Measurements from ENCODE around the gene DLG5.

The DLG5 gene

GRCh38 chr10:77827366-77827765 is 99.2 kb downstream of the DLG5 start:
- no peak overlapping the region for H3K4me3 ChIP-seq (ENCODE audit: low read depth, low read length)
- TF ChIP-seq CTCF (IDR thresholded peaks at IDR 0.05; ENCODE audit: low read depth, low read length) = no peak

- no peak for TF ChIP-seq CTCF (IDR thresholded peaks at IDR 0.05; ENCODE audit: low read depth, low read length)
- no peak overlapping the region for H3K4me3 ChIP-seq (ENCODE audit: low read depth, low read length)
Measured at GRCh38 chr10:77825965-77826364, 100.6 kb downstream of the DLG5 start.

- H3K4me3 ChIP-seq (ENCODE audit: low read depth, low read length) = no peak overlapping the region
- TF ChIP-seq CTCF (IDR thresholded peaks at IDR 0.05; ENCODE audit: low read depth, low read length) = no peak
Measured at GRCh38 chr10:77824908-77825307, 101.6 kb downstream of the DLG5 start.

GRCh38 chr10:77823811-77824542 is 102.6 kb downstream of the DLG5 start:
- no peak for TF ChIP-seq CTCF (IDR thresholded peaks at IDR 0.05; ENCODE audit: low read depth, low read length)
- no peak overlapping the region for H3K4me3 ChIP-seq (ENCODE audit: low read depth, low read length)

- H3K4me3 ChIP-seq (ENCODE audit: low read depth, low read length) = no peak overlapping the region
- TF ChIP-seq CTCF (IDR thresholded peaks at IDR 0.05; ENCODE audit: low read depth, low read length) = no peak
Measured at GRCh38 chr10:77821551-77821950, 105.0 kb downstream of the DLG5 start.

GRCh38 chr10:77821036-77821435 is 105.5 kb downstream of the DLG5 start:
- no peak overlapping the region for H3K4me3 ChIP-seq (ENCODE audit: low read depth, low read length)
- no peak for TF ChIP-seq CTCF (IDR thresholded peaks at IDR 0.05; ENCODE audit: low read depth, low read length)

- TF ChIP-seq CTCF (IDR thresholded peaks at IDR 0.05; ENCODE audit: low read depth, low read length) = no peak
- H3K4me3 ChIP-seq (ENCODE audit: low read depth, low read length) = no peak overlapping the region
Measured at GRCh38 chr10:77820349-77820748, 106.2 kb downstream of the DLG5 start.
